Astrocyte of the spinal cord (primary cell): ENCODE measurements around the gene NUMB.

ENCODE experiments used
- DNase-seq: peaks from one replicate; pipeline ENCODE4 v3.0.0; 2011; ENCODE audit warnings: low read depth, low spot score
- H3K4me3 ChIP-seq: 2 replicates; pipeline ENCODE4 v1.5.1; 2011; ENCODE audit warnings: low read depth, mild to moderate bottlenecking, low read length, moderate library complexity
- CTCF ChIP-seq: IDR thresholded peaks from 2 replicates; pipeline ENCODE4 v1.5.1; 2012; ENCODE audit warnings: low read depth, mild to moderate bottlenecking, low read length, inconsistent platforms
- in situ Hi-C: cut with HindIII; loops from 2 replicates; pipeline ENCODE4 v1.10.0; 2017; ENCODE audit warnings: low sequenced_read_pairs

The NUMB gene

GRCh38 chr14:73307261-73307660 lies 151.1 kb downstream of the NUMB start:
- DNase-seq: no peak
- H3K4me3 ChIP-seq: no peak overlapping the region
- TF ChIP-seq CTCF: no peak
- in situ Hi-C loops: no loop called here

- in situ Hi-C loops: no loop called here
- no peak for TF ChIP-seq CTCF
- no peak overlapping the region for H3K4me3 ChIP-seq
- no peak for DNase-seq
Observed at GRCh38 chr14:73305499-73305898, 152.8 kb downstream of the NUMB start.

- no peak overlapping the region for H3K4me3 ChIP-seq
- TF ChIP-seq CTCF: peak; percentile 61
- DNase-seq: peak; percentile 60
- in situ Hi-C loops: loop anchor here (25.0 kb wide), 1 partner anchor 167 kb away; the partner anchor contains the start of gene NUMB
Observed at GRCh38 chr14:73295198-73295796, 163.0 kb downstream of the NUMB start.

- no peak overlapping the region for H3K4me3 ChIP-seq
- TF ChIP-seq CTCF: no peak
- DNase-seq: no peak
- in situ Hi-C loops: loop anchor here (25.0 kb wide), 1 partner anchor 168 kb away; the partner anchor contains the start of gene NUMB
Observed at GRCh38 chr14:73293782-73294781, 164.3 kb downstream of the NUMB start.

- in situ Hi-C loops: loop anchor here (25.0 kb wide), 1 partner anchor 172 kb away; the partner anchor contains the start of gene NUMB
- TF ChIP-seq CTCF: no peak
- H3K4me3 ChIP-seq: no peak overlapping the region
- DNase-seq: no peak
Observed at GRCh38 chr14:73290279-73290678, 168.1 kb downstream of the NUMB start.

GRCh38 chr14:73289729-73290128 lies 168.6 kb downstream of the NUMB start:
- DNase-seq: no peak
- in situ Hi-C loops: loop anchor here (25.0 kb wide), 1 partner anchor 173 kb away; the partner anchor contains the start of gene NUMB
- no peak for TF ChIP-seq CTCF
- no peak overlapping the region for H3K4me3 ChIP-seq
